ACHN (cell line): Measurements from ENCODE around the gene BEAN1.

Source experiments
- DNase-seq: peaks from one replicate; pipeline ENCODE4 v3.0.0-alpha.2; 2015
- in situ Hi-C: cut with HindIII; loops from 2 replicates; pipeline ENCODE4 v1.10.0; 2017; ENCODE audit warnings: low sequenced_read_pairs, low pct_ligation_motif_present, low pct_unique_long_range_greater_than_20kb

Gene BEAN1

GRCh38 chr16:66391726-66392670 lies 35.1 kb upstream of the BEAN1 start:
- no peak for DNase-seq
- in situ Hi-C loops, result no loop called here

GRCh38 chr16:66395806-66396555 lies 31.1 kb upstream of the BEAN1 start:
- DNase-seq, result no peak
- in situ Hi-C loops, result no loop called here

- DNase-seq, result no peak
- in situ Hi-C loops, result no loop called here
Measured at GRCh38 chr16:66397736-66398433, 29.2 kb upstream of the BEAN1 start.

- no peak for DNase-seq
- in situ Hi-C loops, result no loop called here
Measured at GRCh38 chr16:66399031-66399430, 28.1 kb upstream of the BEAN1 start.

- in situ Hi-C loops, result no loop called here
- DNase-seq, result no peak
Measured at GRCh38 chr16:66399930-66400329, 27.2 kb upstream of the BEAN1 start.

- in situ Hi-C loops, result no loop called here
- DNase-seq, result no peak
Measured at GRCh38 chr16:66400503-66401380, 26.4 kb upstream of the BEAN1 start.

- in situ Hi-C loops, result no loop called here
- no peak for DNase-seq
Measured at GRCh38 chr16:66401610-66402009, 25.5 kb upstream of the BEAN1 start.

GRCh38 chr16:66402166-66402565 lies 24.9 kb upstream of the BEAN1 start:
- DNase-seq, result no peak
- in situ Hi-C loops, result no loop called here

GRCh38 chr16:66402591-66403230 lies 24.4 kb upstream of the BEAN1 start:
- no peak for DNase-seq
- in situ Hi-C loops, result no loop called here

- in situ Hi-C loops, result no loop called here
- DNase-seq, result no peak
Measured at GRCh38 chr16:66403531-66404145, 23.5 kb upstream of the BEAN1 start.

GRCh38 chr16:66405057-66405783 lies 21.9 kb upstream of the BEAN1 start:
- DNase-seq, result no peak
- in situ Hi-C loops, result no loop called here

GRCh38 chr16:66406534-66407221 lies 20.4 kb upstream of the BEAN1 start:
- peak; percentile 87 for DNase-seq
- in situ Hi-C loops, result no loop called here

- DNase-seq, result peak; percentile 79
- in situ Hi-C loops, result no loop called here
Measured at GRCh38 chr16:66408163-66409048, 18.7 kb upstream of the BEAN1 start.

- in situ Hi-C loops, result no loop called here
- peak; percentile 56 for DNase-seq
Measured at GRCh38 chr16:66409156-66409555, 17.9 kb upstream of the BEAN1 start.

- in situ Hi-C loops, result no loop called here
- no peak for DNase-seq
Measured at GRCh38 chr16:66412182-66412581, 14.9 kb upstream of the BEAN1 start.
